PC-9 (cell line): Measurements from ENCODE around the gene CTBS. TPM values are rescaled to one million over a fixed set of nuclear protein-coding genes. Genes with fewer than 3 reads are reported as not detected.

ENCODE experiments used
- BruUV-seq: library from RNA; stranded (reverse); fragments of 400-500 nt; replicated peaks from 2 replicates; lab custom pipeline; 2021; lab: Mats Ljungman, UMichigan
- CTCF ChIA-PET: fragments of 300-600 bp; sonication (Branson Sonifier 250); formaldehyde crosslinking; loops from one replicate; lab custom pipeline; 2022; ENCODE audit warnings: antibody characterized with exemption; lab: Charles Lee
- POLR2A ChIA-PET: fragments of 300-600 bp; sonication (Branson Sonifier 250); formaldehyde crosslinking; loops from one replicate; lab custom pipeline; 2022; ENCODE audit warnings: antibody characterized with exemption; ENCODE audit not compliant: unreplicated experiment; lab: Charles Lee
- DNase-seq, 2 experiments: peaks; one replicate each; pipeline versions ENCODE4 v3.0.0 to v3.0.0-alpha.2; 2015 to 2022; ENCODE audit warnings: mixed read lengths in 1 of 2
- H2AFZ ChIP-seq: fragments of 200-600 bp; sonication (generic); 2 replicates; pipeline ENCODE4 v1.8.1; 2017; ENCODE audit warnings: antibody characterized with exemption
- H3F3A ChIP-seq: fragments of 200-600 bp; sonication (generic); 2 replicates; pipeline ENCODE4 v1.8.1; 2017; ENCODE audit warnings: antibody characterized with exemption, mild to moderate bottlenecking, low read depth; ENCODE audit not compliant: insufficient read depth
- H3K27ac ChIP-seq: fragments of 200-600 bp; sonication (generic); 2 replicates; pipeline ENCODE4 v1.6.1; 2016; ENCODE audit warnings: mixed run types
- H3K27me3 ChIP-seq: fragments of 200-600 bp; sonication (generic); 2 replicates; pipeline ENCODE4 v1.6.1; 2016; ENCODE audit warnings: low read depth, mixed run types; ENCODE audit not compliant: insufficient read depth
- H3K36me3 ChIP-seq: fragments of 200-600 bp; sonication (generic); 2 replicates; pipeline ENCODE4 v1.6.1; 2016; ENCODE audit warnings: low read depth, mixed run types
- H3K4me1 ChIP-seq: fragments of 200-600 bp; sonication (generic); replicated peaks from 2 replicates; pipeline ENCODE4 v1.6.1; 2016; ENCODE audit warnings: mixed run types; ENCODE audit not compliant: insufficient read depth
- H3K4me2 ChIP-seq: fragments of 200-600 bp; sonication (generic); 2 replicates; pipeline ENCODE4 v1.6.1; 2017; ENCODE audit warnings: mixed run types
- H3K4me3 ChIP-seq: fragments of 200-600 bp; sonication (generic); 2 replicates; pipeline ENCODE4 v1.6.1; 2016; ENCODE audit warnings: mixed run types
- H3K79me2 ChIP-seq: fragments of 200-600 bp; sonication (generic); 2 replicates; pipeline ENCODE4 v1.6.1; 2017; ENCODE audit warnings: low read depth, mixed run types
- H3K9me2 ChIP-seq: fragments of 200-600 bp; sonication (generic); 2 replicates; pipeline ENCODE4 v1.8.1; 2017; ENCODE audit warnings: mild to moderate bottlenecking; ENCODE audit not compliant: insufficient read depth
- H3K9me3 ChIP-seq: fragments of 200-600 bp; sonication (generic); 2 replicates; pipeline ENCODE4 v1.8.1; 2016; ENCODE audit warnings: low read depth; ENCODE audit not compliant: insufficient read depth
- H4K20me1 ChIP-seq: fragments of 200-600 bp; sonication (generic); 2 replicates; pipeline ENCODE4 v1.8.1; 2017; ENCODE audit not compliant: insufficient read depth
- EZH2 ChIP-seq: fragments of 200-600 bp; sonication (generic); IDR thresholded peaks from 2 replicates; pipeline ENCODE4 v1.8.0; 2017; ENCODE audit warnings: antibody characterized with exemption, low read depth
- intact Hi-C: fragments of 100-400 bp; cut with micrococcal nuclease; formaldehyde crosslinking; loops from one replicate; pipeline ENCODE4 v1.10.0; 2022; ENCODE audit not compliant: unreplicated experiment
- total RNA-seq: library from RNA; stranded (reverse); gene quantifications from 2 replicates; pipeline ENCODE4 v1.2.3, GENCODE V29; 2021
- TF ChIP-seq, protein P1 (sequence below): fragments of 200-600 bp; sonication (generic); conservative IDR thresholded peaks from 2 replicates; pipeline ENCODE4 v1.6.1; 2017; ENCODE audit warnings: mixed run types, antibody characterized with exemption, mild to moderate bottlenecking, moderate library complexity

CTBS gene
- total RNA-seq, 1 experiment from 2014 or later, result 20.2 TPM

DNA sequence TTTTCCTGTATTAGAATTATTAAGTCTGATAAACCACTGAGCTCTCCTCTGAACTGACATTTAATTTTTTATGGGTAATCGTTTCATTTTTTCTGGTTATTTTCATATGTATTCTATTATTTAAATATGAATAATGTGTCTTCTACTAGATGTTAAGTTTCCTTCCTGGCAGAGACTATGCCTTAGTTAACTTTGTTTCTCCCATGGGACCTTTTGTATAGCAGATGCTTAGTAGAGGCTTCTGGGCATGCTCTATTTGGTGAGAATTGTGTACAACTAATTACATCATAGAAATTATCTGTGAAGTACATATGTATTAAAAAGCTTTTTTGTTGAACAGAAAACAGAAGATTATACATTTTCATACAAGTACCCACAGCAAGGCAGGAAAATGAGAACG lies 23.4 kb downstream of the CTBS start:
- no peaks in the 10 kb centered on the region for H3K9me2 ChIP-seq
- no peak overlapping the region for H3K27ac ChIP-seq
- no peak overlapping the region for H2AFZ ChIP-seq
- no peak for DNase-seq
- BruUV-seq, result no TSS peak
- H3K36me3 ChIP-seq, result no peaks in the 10 kb centered on the region
- no peak overlapping the region for H3K4me3 ChIP-seq
- H3K4me1 ChIP-seq, result no peaks in the 10 kb centered on the region
- no peak overlapping the region for H3K4me2 ChIP-seq
- no peak for TF ChIP-seq EZH2
- TF ChIP-seq, protein P1, sequence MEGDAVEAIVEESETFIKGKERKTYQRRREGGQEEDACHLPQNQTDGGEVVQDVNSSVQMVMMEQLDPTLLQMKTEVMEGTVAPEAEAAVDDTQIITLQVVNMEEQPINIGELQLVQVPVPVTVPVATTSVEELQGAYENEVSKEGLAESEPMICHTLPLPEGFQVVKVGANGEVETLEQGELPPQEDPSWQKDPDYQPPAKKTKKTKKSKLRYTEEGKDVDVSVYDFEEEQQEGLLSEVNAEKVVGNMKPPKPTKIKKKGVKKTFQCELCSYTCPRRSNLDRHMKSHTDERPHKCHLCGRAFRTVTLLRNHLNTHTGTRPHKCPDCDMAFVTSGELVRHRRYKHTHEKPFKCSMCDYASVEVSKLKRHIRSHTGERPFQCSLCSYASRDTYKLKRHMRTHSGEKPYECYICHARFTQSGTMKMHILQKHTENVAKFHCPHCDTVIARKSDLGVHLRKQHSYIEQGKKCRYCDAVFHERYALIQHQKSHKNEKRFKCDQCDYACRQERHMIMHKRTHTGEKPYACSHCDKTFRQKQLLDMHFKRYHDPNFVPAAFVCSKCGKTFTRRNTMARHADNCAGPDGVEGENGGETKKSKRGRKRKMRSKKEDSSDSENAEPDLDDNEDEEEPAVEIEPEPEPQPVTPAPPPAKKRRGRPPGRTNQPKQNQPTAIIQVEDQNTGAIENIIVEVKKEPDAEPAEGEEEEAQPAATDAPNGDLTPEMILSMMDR, result no peak
- intact Hi-C loops, result no loop called here
- no peaks in the 10 kb centered on the region for H3K27me3 ChIP-seq
- peaks cover 7% of the 10 kb centered on the region for H3F3A ChIP-seq
- no peaks in the 10 kb centered on the region for H3K79me2 ChIP-seq
- POLR2A ChIA-PET, result no interaction called here
- CTCF ChIA-PET, result no interaction called here
- H3K9me3 ChIP-seq, result no peaks in the 10 kb centered on the region
- no peaks in the 10 kb centered on the region for H4K20me1 ChIP-seq

DNA sequence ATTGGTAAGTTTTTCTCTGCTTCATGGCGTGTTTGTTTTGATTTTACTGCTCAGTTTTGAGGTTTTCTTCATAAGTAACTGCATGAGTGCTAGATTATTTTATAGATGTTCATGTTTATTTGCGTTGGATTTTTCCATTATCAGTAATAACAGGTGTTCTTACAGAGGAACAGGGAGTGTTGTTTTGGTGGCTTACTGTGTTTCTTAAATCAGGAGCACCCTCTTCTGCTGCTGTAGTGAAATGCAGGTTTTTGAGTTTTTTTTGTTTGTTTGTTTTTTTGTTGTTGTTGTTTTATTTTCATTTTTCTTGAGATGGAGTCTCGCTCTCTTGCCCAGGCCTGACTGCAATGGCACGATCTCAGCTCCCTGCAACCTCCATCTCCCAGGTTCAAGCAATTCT lies 32.6 kb downstream of the CTBS start:
- H3K4me2 ChIP-seq, result no peak overlapping the region
- peaks cover 7% of the 10 kb centered on the region; the same call in 1 of the 2 replicates for H3F3A ChIP-seq
- no peaks in the 10 kb centered on the region for H4K20me1 ChIP-seq
- DNase-seq, result no peak
- no peaks in the 10 kb centered on the region for H3K9me3 ChIP-seq
- no peak overlapping the region for H2AFZ ChIP-seq
- no peak overlapping the region for H3K27ac ChIP-seq
- H3K79me2 ChIP-seq, result no peaks in the 10 kb centered on the region
- intact Hi-C loops, result loop anchor here (2.0 kb wide), 1 partner anchor 609 kb away; no protein-coding TSS in a partner anchor
- no TSS peak for BruUV-seq
- no peaks in the 10 kb centered on the region for H3K27me3 ChIP-seq
- H3K9me2 ChIP-seq, result no peaks in the 10 kb centered on the region
- no peaks in the 10 kb centered on the region for H3K36me3 ChIP-seq
- POLR2A ChIA-PET, result no interaction called here
- no peak for TF ChIP-seq EZH2
- TF ChIP-seq, protein P1, result peak; percentile 62; the same call in 1 of the 2 replicates
- H3K4me1 ChIP-seq, result no peaks in the 10 kb centered on the region
- CTCF ChIA-PET, result no interaction called here
- H3K4me3 ChIP-seq, result no peak overlapping the region

DNA sequence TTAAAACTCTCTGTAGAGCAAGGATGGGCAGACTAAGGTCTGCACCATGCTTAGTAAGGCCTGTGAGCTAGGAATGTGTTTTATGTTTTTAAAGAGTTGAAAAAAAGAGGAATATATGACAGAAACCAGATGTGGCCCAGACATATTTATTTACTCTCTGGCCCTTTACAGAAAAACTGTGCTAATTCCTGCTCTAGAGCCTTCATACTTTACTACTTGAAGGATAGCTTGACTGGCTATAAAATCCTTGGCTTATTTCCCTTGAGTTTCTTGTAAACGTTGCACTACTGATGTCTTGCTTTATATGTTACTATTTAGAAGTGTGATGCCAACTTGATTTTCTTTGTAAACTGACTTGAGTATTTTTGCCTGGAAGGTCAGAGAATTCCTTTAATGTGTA lies 33.5 kb downstream of the CTBS start:
- Histone ChIP-seq H3K4me2 (no peak overlapping the region), H3K9me2 (no peaks in the 10 kb centered on the region), H4K20me1 (no peaks in the 10 kb centered on the region), H3K36me3 (no peaks in the 10 kb centered on the region), H3K9me3 (no peaks in the 10 kb centered on the region), H3K4me3 (no peak overlapping the region), H3K27me3 (no peaks in the 10 kb centered on the region), H3K27ac (no peak overlapping the region), H3F3A (peaks cover 7% of the 10 kb centered on the region; the same call in 1 of the 2 replicates), H3K79me2 (no peaks in the 10 kb centered on the region), H3K4me1 (no peaks in the 10 kb centered on the region), H2AFZ (no peak overlapping the region)
- TF ChIP-seq EZH2, result no peak
- CTCF ChIA-PET, result no interaction called here
- DNase-seq, result no peak
- intact Hi-C loops, result no loop called here
- POLR2A ChIA-PET, result interaction anchor here (0.6 kb wide), 1 partner anchor 34 kb away, joined by 3 read pairs; the partner anchor contains the start of genes GNG5 and SPATA1
- BruUV-seq, result no TSS peak

DNA sequence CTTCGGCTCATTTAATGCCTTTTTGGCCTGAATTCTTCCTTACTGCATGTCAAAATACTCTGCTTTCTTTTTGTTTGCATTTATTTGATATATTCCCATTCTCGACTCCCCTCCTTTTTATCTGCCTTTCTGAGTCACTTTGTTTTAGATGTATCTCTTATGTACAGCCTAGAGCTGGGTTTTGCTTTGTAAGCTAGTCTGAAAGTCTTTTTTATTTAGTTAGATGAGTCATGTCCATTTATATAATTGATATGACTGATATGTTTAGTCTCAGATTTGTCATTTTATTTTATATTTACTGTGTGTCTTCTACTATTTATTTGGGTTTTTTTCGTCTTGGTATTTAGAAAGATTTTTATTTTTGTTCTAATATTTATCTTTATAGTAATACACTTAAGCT lies 34.3 kb downstream of the CTBS start:
- Histone ChIP-seq H3K36me3 (no peaks in the 10 kb centered on the region), H3K79me2 (no peaks in the 10 kb centered on the region), H3F3A (peaks cover 7% of the 10 kb centered on the region; the same call in 1 of the 2 replicates), H3K27ac (no peak overlapping the region), H4K20me1 (no peaks in the 10 kb centered on the region), H3K9me3 (no peaks in the 10 kb centered on the region), H3K9me2 (no peaks in the 10 kb centered on the region), H2AFZ (no peak overlapping the region), H3K4me3 (no peak overlapping the region), H3K4me1 (no peaks in the 10 kb centered on the region), H3K27me3 (no peaks in the 10 kb centered on the region), H3K4me2 (no peak overlapping the region)
- ChIA-PET POLR2A (interaction anchor here (0.6 kb wide), 1 partner anchor 34 kb away, joined by 3 read pairs; the partner anchor contains the start of genes GNG5 and SPATA1), CTCF (no interaction called here)
- no TSS peak for BruUV-seq
- TF ChIP-seq, protein P1, result no peak
- no peak for DNase-seq
- intact Hi-C loops, result no loop called here
